Measurements from ENCODE around the gene LPAR4. TPM values are rescaled to one million over a fixed set of nuclear protein-coding genes. Genes with fewer than 3 reads are reported as not detected.
"Not testable (repeated sequence)": the region's sequence is repeated elsewhere in the genome, so short reads cannot be mapped to it uniquely, and the experiment has no call there.

Gene LPAR4
- total RNA-seq, 2 donors from 2014 or later: 0.23 TPM; not detected in 1

- Mint-ChIP-seq H3K27me3 (no peaks in the 10 kb centered on the region), H3K27ac (no peak overlapping the region), H3K4me3 (no peak overlapping the region), H3K36me3 (ENCODE audit: low read depth) (no peaks in the 10 kb centered on the region), H3K4me1 (no peaks in the 10 kb centered on the region)
- ATAC-seq (no peak), DNase-seq (no peak)
- H3K9me3 ChIP-seq (ENCODE audit: control insufficient read depth, low read length, poor library complexity, severe bottlenecking): no peaks in the 10 kb centered on the region
Observed at GRCh38 chrX:78769946-78770345, 22.4 kb downstream of the LPAR4 start.

- DNase-seq: no peak
- ATAC-seq: no peak
- Mint-ChIP-seq H3K27ac (no peak overlapping the region), H3K4me1 (peaks cover 8% of the 10 kb centered on the region), H3K36me3 (ENCODE audit: low read depth) (no peaks in the 10 kb centered on the region), H3K27me3 (no peaks in the 10 kb centered on the region), H3K4me3 (no peak overlapping the region)
- H3K9me3 ChIP-seq (ENCODE audit: control insufficient read depth, low read length, poor library complexity, severe bottlenecking): no peaks in the 10 kb centered on the region
Observed at GRCh38 chrX:78796916-78797315, 49.4 kb downstream of the LPAR4 start.

GRCh38 chrX:78800114-78800513 is 52.6 kb downstream of the LPAR4 start:
- ATAC-seq: no peak
- H3K27ac Mint-ChIP-seq: no peak overlapping the region
- peaks cover 5% of the 10 kb centered on the region for H3K4me1 Mint-ChIP-seq

GRCh38 chrX:78800694-78801093 is 53.2 kb downstream of the LPAR4 start:
- Mint-ChIP-seq H3K27me3 (no peaks in the 10 kb centered on the region), H3K36me3 (ENCODE audit: low read depth) (no peaks in the 10 kb centered on the region), H3K27ac (no peak overlapping the region), H3K4me1 (peaks cover 5% of the 10 kb centered on the region), H3K4me3 (no peak overlapping the region)
- no peaks in the 10 kb centered on the region for H3K9me3 ChIP-seq (ENCODE audit: control insufficient read depth, low read length, poor library complexity, severe bottlenecking)
- ATAC-seq (no peak), DNase-seq (no peak)

More at GRCh38 chrX:78800114-78800513, 52.6 kb downstream of the LPAR4 start:
- H3K4me3 Mint-ChIP-seq: no peak overlapping the region
- DNase-seq: no peak
- no peaks in the 10 kb centered on the region for H3K36me3 Mint-ChIP-seq (ENCODE audit: low read depth)
- H3K27me3 Mint-ChIP-seq: no peaks in the 10 kb centered on the region
- H3K9me3 ChIP-seq (ENCODE audit: control insufficient read depth, low read length, poor library complexity, severe bottlenecking): no peaks in the 10 kb centered on the region

GRCh38 chrX:78801522-78801921 is 54.0 kb downstream of the LPAR4 start:
- Mint-ChIP-seq H3K27ac (no peak overlapping the region), H3K4me3 (no peak overlapping the region), H3K27me3 (no peaks in the 10 kb centered on the region), H3K36me3 (ENCODE audit: low read depth) (no peaks in the 10 kb centered on the region), H3K4me1 (peaks cover 5% of the 10 kb centered on the region)
- ATAC-seq (no peak), DNase-seq (no peak)
- H3K9me3 ChIP-seq (ENCODE audit: control insufficient read depth, low read length, poor library complexity, severe bottlenecking): no peaks in the 10 kb centered on the region

GRCh38 chrX:78802526-78802925 is 55.0 kb downstream of the LPAR4 start:
- not testable (repeated sequence) for ATAC-seq; H3K36me3 Mint-ChIP-seq (ENCODE audit: low read depth); H3K9me3 ChIP-seq (ENCODE audit: control insufficient read depth, low read length, poor library complexity, severe bottlenecking); H3K4me3 Mint-ChIP-seq; H3K27ac Mint-ChIP-seq; H3K27me3 Mint-ChIP-seq; DNase-seq; H3K4me1 Mint-ChIP-seq

Other genes starting within 250 kb of the LPAR4 start
- not detected for gene RTL3, start 88.4 kb upstream of the LPAR4 start, total RNA-seq
- 10 to 100 TPM; 70.4 to 78.4 TPM for gene P2RY10, start 197.7 kb downstream of the LPAR4 start, total RNA-seq